HCT116 (cell line): ENCODE results near the gene SERAC1. TPM values are rescaled to one million over a fixed set of nuclear protein-coding genes. Genes with fewer than 3 reads are reported as not detected.

Experiments used
- ATAC-seq: fragments of 200-7000 bp; cut with Tn5 transposase; 2 replicates; pipeline ENCODE4 v1.9.1; 2020; ENCODE audit warnings: mild to moderate bottlenecking, moderate library complexity
- BruUV-seq: library from RNA; stranded (reverse); fragments of 400-500 nt; replicated peaks from 2 replicates; lab custom pipeline; 2021; lab: Mats Ljungman, UMichigan
- CTCF ChIA-PET: fragments of 300-600 bp; sonication (Branson Sonifier 250); formaldehyde crosslinking; loops from one replicate; lab custom pipeline; 2021; ENCODE audit warnings: antibody characterized with exemption; lab: Charles Lee
- POLR2A ChIA-PET: fragments of 300-600, 350-600 bp; sonication (Branson Sonifier 250); formaldehyde crosslinking; loops from one replicate; lab custom pipeline; 2021; ENCODE audit warnings: antibody characterized with exemption; lab: Charles Lee
- RAD21 ChIA-PET, 2 experiments: fragments of 300-600 bp; sonication (Branson Sonifier 250); formaldehyde crosslinking; loops; one replicate each; lab custom pipeline; 2023; ENCODE audit warnings: low total read pairs in 2 of 2; ENCODE audit not compliant: uncharacterized antibody in 2 of 2, unreplicated experiment in 2 of 2, low non-redundant PET in 1 of 2; lab: Charles Lee
- DNase-seq: peaks from one replicate; pipeline ENCODE4 v3.0.0-alpha.2; 2010; ENCODE audit warnings: low read depth, low spot score
- H2AFZ ChIP-seq: fragments of 200-600 bp; shearing (Covaris generic), sonication (generic); 2 replicates; pipeline ENCODE4 v1.6.1; 2017; ENCODE audit warnings: low read depth, mixed run types, mixed read lengths, antibody characterized with exemption, low read length; ENCODE audit not compliant: poor library complexity, severe bottlenecking
- H3K27ac ChIP-seq: 2 replicates; pipeline ENCODE4 v1.5.1; 2012; ENCODE audit warnings: low read depth, low read length
- H3K27me3 ChIP-seq: fragments of 200-600 bp; sonication (generic); 2 replicates; pipeline ENCODE4 v1.6.1; 2016; ENCODE audit warnings: mixed run types, low read length, mixed read lengths; ENCODE audit not compliant: insufficient read depth
- H3K36me3 ChIP-seq, 2 experiments: fragments of 200-500 bp in 1 of 2; fragments of 200-600 bp in 1 of 2; sonication (Bioruptor generic) in 1 of 2; sonication (generic) in 1 of 2; 2 replicates each; pipeline versions ENCODE4 v1.5.1 to v1.6.1; 2014 to 2016; ENCODE audit warnings: low read length in 2 of 2, inconsistent platforms in 1 of 2, mixed read lengths in 1 of 2, mixed run types in 1 of 2; ENCODE audit not compliant: insufficient read depth in 2 of 2, control insufficient read depth in 1 of 2
- H3K4me1 ChIP-seq, 2 experiments: fragments of 200-600 bp in 1 of 2; sonication (generic) in 1 of 2; 2 replicates each; pipeline versions ENCODE4 v1.5.1 to v1.6.1; 2012 to 2017; ENCODE audit warnings: low read length in 2 of 2, inconsistent platforms in 1 of 2, mild to moderate bottlenecking in 1 of 2, mixed read lengths in 1 of 2, mixed run types in 1 of 2, moderate library complexity in 1 of 2; ENCODE audit not compliant: insufficient read depth in 2 of 2, control insufficient read depth in 1 of 2
- H3K4me2 ChIP-seq: fragments of 200-600 bp; sonication (generic); 2 replicates; pipeline ENCODE4 v1.6.1; 2017; ENCODE audit warnings: mixed run types, low read length, mixed read lengths
- H3K4me3 ChIP-seq, 2 experiments: fragments of 200-600 bp in 1 of 2; sonication (generic) in 1 of 2; replicated peaks in 1 of 2; 2 replicates each; pipeline ENCODE4 v1.5.1; 2011 to 2016; ENCODE audit warnings: low read length in 2 of 2, control low read depth in 1 of 2, low read depth in 1 of 2, mild to moderate bottlenecking in 1 of 2, mixed read lengths in 1 of 2, mixed run types in 1 of 2
- H3K79me2 ChIP-seq: fragments of 200-600 bp; sonication (generic); 2 replicates; pipeline ENCODE4 v1.6.1; 2017; ENCODE audit warnings: mild to moderate bottlenecking, mixed run types, low read length, moderate library complexity, mixed read lengths; ENCODE audit not compliant: insufficient read depth
- H3K9ac ChIP-seq: fragments of 200-600 bp; sonication (generic); 2 replicates; pipeline ENCODE4 v1.6.1; 2016; ENCODE audit warnings: low read length, mixed read lengths
- H3K9me2 ChIP-seq: fragments of 200-600 bp; sonication (generic), shearing (Covaris generic); 2 replicates; pipeline ENCODE4 v1.6.1; 2017; ENCODE audit warnings: mixed run types, mild to moderate bottlenecking, moderate library complexity; ENCODE audit not compliant: insufficient read depth
- H3K9me3 ChIP-seq, 2 experiments: fragments of 200-500 bp in 1 of 2; fragments of 200-600 bp in 1 of 2; sonication (Bioruptor generic) in 1 of 2; sonication (generic) in 1 of 2; 2 replicates each; pipeline ENCODE4 v1.6.1; 2014 to 2017; ENCODE audit warnings: low read length in 2 of 2, mixed read lengths in 2 of 2, inconsistent platforms in 1 of 2, low read depth in 1 of 2, mild to moderate bottlenecking in 1 of 2, mixed run types in 1 of 2, moderate library complexity in 1 of 2; ENCODE audit not compliant: control insufficient read depth in 1 of 2, insufficient read depth in 1 of 2
- H4K20me1 ChIP-seq: fragments of 200-600 bp; sonication (generic), shearing (Covaris generic); 2 replicates; pipeline ENCODE4 v1.6.1; 2017; ENCODE audit warnings: mixed run types, mild to moderate bottlenecking, moderate library complexity; ENCODE audit not compliant: insufficient read depth
- ATF3 ChIP-seq: IDR thresholded peaks from 2 replicates; pipeline ENCODE4 v1.6.1; 2012
- CEBPB ChIP-seq: IDR thresholded peaks from 2 replicates; pipeline ENCODE4 v1.6.1; 2012; ENCODE audit warnings: low read depth
- CTCF ChIP-seq, 3 experiments: fragments of 200-600 bp in 1 of 3; sonication (generic) in 1 of 3; IDR thresholded peaks in 2 of 3; conservative IDR thresholded peaks in 1 of 3; 2 replicates each; pipeline ENCODE4 v1.5.1; 2012 to 2017; ENCODE audit warnings: low read depth in 2 of 3, low read length in 2 of 3, antibody characterized with exemption in 1 of 3, borderline replicate concordance in 1 of 3, control low read depth in 1 of 3, mild to moderate bottlenecking in 1 of 3, mixed read lengths in 1 of 3, mixed run types in 1 of 3, moderate library complexity in 1 of 3; ENCODE audit not compliant: insufficient read depth in 1 of 3
- FOSL1 ChIP-seq: IDR thresholded peaks from 2 replicates; pipeline ENCODE4 v1.6.1; 2012; ENCODE audit warnings: low read depth
- JUND ChIP-seq: IDR thresholded peaks from 2 replicates; pipeline ENCODE4 v1.6.1; 2012
- POLR2AphosphoS5 ChIP-seq: IDR thresholded peaks from 2 replicates; pipeline ENCODE4 v1.6.1; 2011; ENCODE audit warnings: mild to moderate bottlenecking, low read depth, low read length, moderate library complexity
- REST ChIP-seq: IDR thresholded peaks from 2 replicates; pipeline ENCODE4 v1.6.1; 2012; ENCODE audit warnings: low read depth
- SP1 ChIP-seq: IDR thresholded peaks from 2 replicates; pipeline ENCODE4 v1.6.1; 2012; ENCODE audit warnings: low read depth
- TCF7L2 ChIP-seq: IDR thresholded peaks from 2 replicates; pipeline ENCODE4 v1.7.0; 2011; ENCODE audit warnings: borderline replicate concordance, inconsistent platforms; ENCODE audit not compliant: insufficient read depth, insufficient read length; ENCODE audit errors: extremely low read depth
- YY1 ChIP-seq: IDR thresholded peaks from 2 replicates; pipeline ENCODE4 v1.6.1; 2011; ENCODE audit warnings: low read length, low read depth, moderate library complexity, mild to moderate bottlenecking; ENCODE audit not compliant: insufficient replicate concordance; ENCODE audit errors: extremely low read depth
- ZNF274 ChIP-seq: fragments of 200-500 bp; sonication (Bioruptor generic); IDR thresholded peaks from 2 replicates; pipeline ENCODE4 v1.6.1; 2014; ENCODE audit warnings: mild to moderate bottlenecking, low read depth, low read length, inconsistent platforms
- intact Hi-C: fragments of 100-400 bp; cut with micrococcal nuclease; formaldehyde crosslinking; loops from 2 replicates; pipeline ENCODE4 v1.10.0; 2022
- total RNA-seq: library from RNA; stranded (reverse); gene quantifications from one replicate; pipeline ENCODE4 v1.2.1, GENCODE V29; 2021; ENCODE audit not compliant: unreplicated experiment

SERAC1 gene
- total RNA-seq, 1 experiment from 2014 or later: 7.6 TPM

- Histone ChIP-seq H3K27me3 (no peaks in the 10 kb centered on the region), H3K9ac (no peak overlapping the region), H3K27ac (no peak overlapping the region), H2AFZ (no peak overlapping the region), H3K4me3 (no peak overlapping the region), H3K36me3 (no peaks in the 10 kb centered on the region), H3K9me2 (no peaks in the 10 kb centered on the region), H3K79me2 (no peaks in the 10 kb centered on the region), H3K4me1 (no peaks in the 10 kb centered on the region), H3K4me2 (no peak overlapping the region), H4K20me1 (no peaks in the 10 kb centered on the region), H3K9me3 (no peaks in the 10 kb centered on the region)
- ChIA-PET RAD21 (no interaction called here), CTCF (no interaction called here), POLR2A (no interaction called here)
- no peak for TF ChIP-seq POLR2AphosphoS5
- TF ChIP-seq YY1: no peak
- no peak for TF ChIP-seq CEBPB
- no peak for TF ChIP-seq ATF3
- TF ChIP-seq FOSL1: no peak
- TF ChIP-seq TCF7L2: no peak
- no peak for TF ChIP-seq SP1
- no peak for TF ChIP-seq CTCF (IDR thresholded peaks at IDR 0.05 in 2 of 3, conservative IDR thresholded peaks at IDR 0.05 in 1 of 3; ENCODE audit: borderline replicate concordance in 1 of 3, insufficient read depth in 1 of 3, low read depth in 2 of 3, low read length in 2 of 3)
- TF ChIP-seq ZNF274: no peak
- no peak for TF ChIP-seq JUND
- no peak for TF ChIP-seq REST
- BruUV-seq: no TSS peak
- intact Hi-C loops: no loop called here
- DNase-seq: no peak
- no peak for ATAC-seq
Observed at GRCh38 chr6:158115102-158115501, 53.0 kb downstream of the SERAC1 start.
